Neural progenitor cell (in vitro differentiated cells): ENCODE measurements around the gene AFF1.

Experiments
- EZH2 ChIP-seq: fragments of 200-600 bp; sonication (generic); IDR thresholded peaks from 2 replicates; pipeline ENCODE4 v1.6.1; 2017; ENCODE audit warnings: antibody characterized with exemption, mild to moderate bottlenecking, moderate library complexity
- EZH2phosphoT487 ChIP-seq: fragments of 200-600 bp; sonication (generic); IDR thresholded peaks from 2 replicates; pipeline ENCODE4 v1.6.1; 2017; ENCODE audit warnings: antibody characterized with exemption
- TF ChIP-seq, protein P1 (sequence below): fragments of 200-600 bp; sonication (generic); IDR thresholded peaks from 2 replicates; pipeline ENCODE4 v1.5.1; 2017; ENCODE audit warnings: antibody characterized with exemption, mild to moderate bottlenecking

DNA sequence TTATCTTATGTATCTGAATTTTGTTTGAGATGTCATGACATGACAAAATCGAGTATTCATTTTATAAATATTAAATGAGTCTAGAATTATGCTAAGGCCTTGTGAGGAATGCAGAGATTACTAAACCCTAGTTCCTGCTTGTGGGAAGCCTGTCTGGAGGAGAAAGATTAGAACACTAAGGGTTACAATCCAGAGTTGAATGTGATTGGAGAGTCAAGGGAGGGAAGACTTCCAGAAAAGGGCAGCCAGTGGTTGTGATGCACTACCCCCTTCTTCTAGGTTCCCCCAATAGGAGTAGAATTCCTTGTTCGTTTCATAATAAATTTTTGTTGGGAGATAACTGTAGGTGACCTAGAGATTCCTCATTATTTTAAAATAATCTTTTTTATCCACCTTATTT lies 141.1 kb downstream of the AFF1 start:
- TF ChIP-seq, protein P1, sequence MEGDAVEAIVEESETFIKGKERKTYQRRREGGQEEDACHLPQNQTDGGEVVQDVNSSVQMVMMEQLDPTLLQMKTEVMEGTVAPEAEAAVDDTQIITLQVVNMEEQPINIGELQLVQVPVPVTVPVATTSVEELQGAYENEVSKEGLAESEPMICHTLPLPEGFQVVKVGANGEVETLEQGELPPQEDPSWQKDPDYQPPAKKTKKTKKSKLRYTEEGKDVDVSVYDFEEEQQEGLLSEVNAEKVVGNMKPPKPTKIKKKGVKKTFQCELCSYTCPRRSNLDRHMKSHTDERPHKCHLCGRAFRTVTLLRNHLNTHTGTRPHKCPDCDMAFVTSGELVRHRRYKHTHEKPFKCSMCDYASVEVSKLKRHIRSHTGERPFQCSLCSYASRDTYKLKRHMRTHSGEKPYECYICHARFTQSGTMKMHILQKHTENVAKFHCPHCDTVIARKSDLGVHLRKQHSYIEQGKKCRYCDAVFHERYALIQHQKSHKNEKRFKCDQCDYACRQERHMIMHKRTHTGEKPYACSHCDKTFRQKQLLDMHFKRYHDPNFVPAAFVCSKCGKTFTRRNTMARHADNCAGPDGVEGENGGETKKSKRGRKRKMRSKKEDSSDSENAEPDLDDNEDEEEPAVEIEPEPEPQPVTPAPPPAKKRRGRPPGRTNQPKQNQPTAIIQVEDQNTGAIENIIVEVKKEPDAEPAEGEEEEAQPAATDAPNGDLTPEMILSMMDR: no peak
- TF ChIP-seq EZH2phosphoT487 (no peak), EZH2 (no peak)
